OCI-LY3 (cell line): Measurements from ENCODE around the gene RELN.

Source experiments
- EZH2phosphoT487 ChIP-seq: fragments of 200-600 bp; shearing (Covaris generic); IDR thresholded peaks from 2 replicates; pipeline ENCODE4 v1.6.1; 2018; ENCODE audit warnings: antibody characterized with exemption, mixed run types, low read depth
- TF ChIP-seq, protein P1 (sequence below): fragments of 200-600, 300-600 bp; sonication (generic); IDR thresholded peaks from 2 replicates; pipeline ENCODE4 v1.5.1; 2014; ENCODE audit warnings: antibody characterized with exemption, low read length, low read depth

DNA sequence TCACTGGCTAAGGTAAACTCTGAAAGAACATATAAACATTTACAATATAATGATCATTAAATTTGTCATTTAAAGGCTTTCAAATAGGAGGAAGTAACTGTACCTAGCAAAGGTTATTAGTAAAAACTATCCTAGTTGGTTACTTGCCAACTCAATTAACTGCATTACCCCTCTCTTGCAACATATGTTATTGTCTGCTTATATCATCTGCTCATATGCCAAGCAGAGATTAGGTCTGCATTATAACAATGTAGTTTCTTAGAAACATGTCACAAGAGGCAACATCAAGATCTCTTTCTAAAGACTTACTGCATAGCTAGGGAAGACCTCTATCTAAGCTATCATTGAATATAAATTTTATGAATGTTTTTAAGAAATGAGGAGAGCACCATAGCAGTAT, 132.5 kb downstream of the RELN start:
- TF ChIP-seq, protein P1, sequence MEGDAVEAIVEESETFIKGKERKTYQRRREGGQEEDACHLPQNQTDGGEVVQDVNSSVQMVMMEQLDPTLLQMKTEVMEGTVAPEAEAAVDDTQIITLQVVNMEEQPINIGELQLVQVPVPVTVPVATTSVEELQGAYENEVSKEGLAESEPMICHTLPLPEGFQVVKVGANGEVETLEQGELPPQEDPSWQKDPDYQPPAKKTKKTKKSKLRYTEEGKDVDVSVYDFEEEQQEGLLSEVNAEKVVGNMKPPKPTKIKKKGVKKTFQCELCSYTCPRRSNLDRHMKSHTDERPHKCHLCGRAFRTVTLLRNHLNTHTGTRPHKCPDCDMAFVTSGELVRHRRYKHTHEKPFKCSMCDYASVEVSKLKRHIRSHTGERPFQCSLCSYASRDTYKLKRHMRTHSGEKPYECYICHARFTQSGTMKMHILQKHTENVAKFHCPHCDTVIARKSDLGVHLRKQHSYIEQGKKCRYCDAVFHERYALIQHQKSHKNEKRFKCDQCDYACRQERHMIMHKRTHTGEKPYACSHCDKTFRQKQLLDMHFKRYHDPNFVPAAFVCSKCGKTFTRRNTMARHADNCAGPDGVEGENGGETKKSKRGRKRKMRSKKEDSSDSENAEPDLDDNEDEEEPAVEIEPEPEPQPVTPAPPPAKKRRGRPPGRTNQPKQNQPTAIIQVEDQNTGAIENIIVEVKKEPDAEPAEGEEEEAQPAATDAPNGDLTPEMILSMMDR, result no peak
- no peak for TF ChIP-seq EZH2phosphoT487
